Natural killer cell (primary cell): ENCODE measurements around the gene CCDC157. TPM values are rescaled to one million over a fixed set of nuclear protein-coding genes. Genes with fewer than 3 reads are reported as not detected.

ENCODE experiments used
- ATAC-seq, 3 donors: fragments of 150-1000 bp in 2 of 3; fragments of 200-7000 bp in 1 of 3; cut with Tn5 transposase; 1 replicate in 1 of 3; 2 replicates in 2 of 3; pipeline ENCODE4 v1.10.0; 2021; ENCODE audit warnings: mild to moderate bottlenecking in 2 of 3, moderate library complexity in 2 of 3
- DNase-seq, 2 donors: peaks; one replicate each; pipeline versions ENCODE4 v3.0.0 to v3.0.0-alpha.2; 2013 to 2021; ENCODE audit warnings: mixed read lengths in 1 of 2
- H3K27ac ChIP-seq: one replicate; pipeline ENCODE4 v1.5.1; 2013; ENCODE audit warnings: mild to moderate bottlenecking, low read length
- H3K27me3 ChIP-seq: one replicate; pipeline ENCODE4 v1.6.1; 2013; ENCODE audit warnings: low read length; ENCODE audit not compliant: control insufficient read depth, insufficient read depth
- H3K36me3 ChIP-seq: one replicate; pipeline ENCODE4 v1.6.1; 2013; ENCODE audit warnings: low read length; ENCODE audit not compliant: control insufficient read depth, insufficient read depth
- H3K4me1 ChIP-seq: one replicate; pipeline ENCODE4 v1.6.1; 2013; ENCODE audit warnings: low read length; ENCODE audit not compliant: control insufficient read depth, insufficient read depth
- H3K4me3 ChIP-seq: one replicate; pipeline ENCODE4 v1.5.1; 2013; ENCODE audit warnings: low read length
- H3K9me3 ChIP-seq: one replicate; pipeline ENCODE4 v1.6.1; 2013; ENCODE audit warnings: low read length; ENCODE audit not compliant: control insufficient read depth, insufficient read depth
- H3K27ac Mint-ChIP-seq, 2 donors: one replicate each; pipeline ENCODE4 v1.8.0; 2022; ENCODE audit warnings: mild to moderate bottlenecking in 2 of 2, mixed read lengths in 2 of 2, moderate library complexity in 1 of 2
- H3K27me3 Mint-ChIP-seq, 2 donors: one replicate each; pipeline ENCODE4 v1.8.0; 2022; ENCODE audit warnings: low read depth in 2 of 2, mixed read lengths in 2 of 2
- H3K36me3 Mint-ChIP-seq: one replicate; pipeline ENCODE4 v1.8.0; 2022; ENCODE audit warnings: mixed read lengths
- H3K4me1 Mint-ChIP-seq, 2 donors: one replicate each; pipeline ENCODE4 v1.8.0; 2022; ENCODE audit warnings: mixed read lengths in 2 of 2
- H3K4me3 Mint-ChIP-seq: one replicate; pipeline ENCODE4 v1.8.0; 2022; ENCODE audit warnings: mild to moderate bottlenecking, moderate library complexity, mixed read lengths
- H3K9me3 Mint-ChIP-seq, 2 donors: one replicate each; pipeline ENCODE4 v1.8.0; 2022; ENCODE audit warnings: mixed read lengths in 2 of 2
- WGBS: methylation state at CpG from one replicate; pipeline ENCODE4 v1.1.7; 2013; ENCODE audit warnings: missing lambda C conversion rate; ENCODE audit not compliant: insufficient coverage; 5-methylcytosine and 5-hydroxymethylcytosine counted together
- intact Hi-C: fragments of 100-400 bp; cut with micrococcal nuclease; formaldehyde crosslinking; loops from one replicate; pipeline ENCODE4 v1.14.2; 2022
- total RNA-seq, 4 donors: library from RNA; stranded (reverse); fragments of 120-200 nt in 1 of 4; gene quantifications; one replicate each; pipeline versions ENCODE4 v1.2.3 to v1.2.4, GENCODE V29; 2013 to 2022
- TF ChIP-seq, protein P1 (sequence below): fragments of 200-600 bp; IDR thresholded peaks from one replicate; pipeline ENCODE4 v1.8.0; 2022; ENCODE audit warnings: antibody characterized with exemption

The CCDC157 gene
- total RNA-seq, 3 donors from 2014 or later (not counting 1 experiment from before 2014, with no cell fraction given), result 7.7 to 9.7 (median 8.4) TPM

- peak overlapping the region; percentile 93 to 94 for H3K27ac Mint-ChIP-seq
- peak overlapping the region; percentile 95 for H3K4me3 Mint-ChIP-seq
- Histone ChIP-seq H3K9me3 (no peaks in the 10 kb centered on the region), H3K27me3 (no peaks in the 10 kb centered on the region), H3K4me1 (peaks cover 46% of the 10 kb centered on the region), H3K36me3 (peaks cover 3% of the 10 kb centered on the region), H3K4me3 (peak overlapping the region; percentile 79), H3K27ac (peak overlapping the region; percentile 90)
- intact Hi-C loops, result loop anchor here (1.0 to 2.0 kb wide), 2 partner anchors 18 to 68 kb away; partner anchors contain the start of genes CCDC157 and SF3A1
- no peaks in the 10 kb centered on the region for H3K36me3 Mint-ChIP-seq
- ATAC-seq (no peak), DNase-seq (peak in 1 of 2 donors; percentile 64)
- H3K27me3 Mint-ChIP-seq, result no peaks in the 10 kb centered on the region
- 55% methylated on average over 18 of the region's 20 CpGs for WGBS
- peaks cover 41 to 55% of the 10 kb centered on the region in 2 donors for H3K4me1 Mint-ChIP-seq
- H3K9me3 Mint-ChIP-seq, result no peaks in the 10 kb centered on the region
- TF ChIP-seq, protein P1, sequence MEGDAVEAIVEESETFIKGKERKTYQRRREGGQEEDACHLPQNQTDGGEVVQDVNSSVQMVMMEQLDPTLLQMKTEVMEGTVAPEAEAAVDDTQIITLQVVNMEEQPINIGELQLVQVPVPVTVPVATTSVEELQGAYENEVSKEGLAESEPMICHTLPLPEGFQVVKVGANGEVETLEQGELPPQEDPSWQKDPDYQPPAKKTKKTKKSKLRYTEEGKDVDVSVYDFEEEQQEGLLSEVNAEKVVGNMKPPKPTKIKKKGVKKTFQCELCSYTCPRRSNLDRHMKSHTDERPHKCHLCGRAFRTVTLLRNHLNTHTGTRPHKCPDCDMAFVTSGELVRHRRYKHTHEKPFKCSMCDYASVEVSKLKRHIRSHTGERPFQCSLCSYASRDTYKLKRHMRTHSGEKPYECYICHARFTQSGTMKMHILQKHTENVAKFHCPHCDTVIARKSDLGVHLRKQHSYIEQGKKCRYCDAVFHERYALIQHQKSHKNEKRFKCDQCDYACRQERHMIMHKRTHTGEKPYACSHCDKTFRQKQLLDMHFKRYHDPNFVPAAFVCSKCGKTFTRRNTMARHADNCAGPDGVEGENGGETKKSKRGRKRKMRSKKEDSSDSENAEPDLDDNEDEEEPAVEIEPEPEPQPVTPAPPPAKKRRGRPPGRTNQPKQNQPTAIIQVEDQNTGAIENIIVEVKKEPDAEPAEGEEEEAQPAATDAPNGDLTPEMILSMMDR, result no peak
These were observed 67.9 kb downstream of the CCDC157 start for GRCh38 chr22:30424534-30425326.

GRCh38 chr22:30425327-30425615, 68.5 kb downstream of the CCDC157 start:
- WGBS, result 26% methylated on average over 9 of the region's 9 CpGs
- ATAC-seq (no peak), DNase-seq (no peak)
- no peaks in the 10 kb centered on the region for H3K36me3 Mint-ChIP-seq
- H3K4me3 Mint-ChIP-seq, result peak overlapping the region; percentile 90
- Histone ChIP-seq H3K4me1 (peaks cover 46% of the 10 kb centered on the region), H3K27me3 (no peaks in the 10 kb centered on the region), H3K9me3 (no peaks in the 10 kb centered on the region), H3K36me3 (peaks cover 3% of the 10 kb centered on the region), H3K4me3 (peak overlapping the region; percentile 63), H3K27ac (peak overlapping the region; percentile 73)
- peak overlapping the region; percentile 93 to 94 for H3K27ac Mint-ChIP-seq
- H3K9me3 Mint-ChIP-seq, result no peaks in the 10 kb centered on the region
- TF ChIP-seq, protein P1, result no peak
- intact Hi-C loops, result loop anchor here (2.0 kb wide), 1 partner anchor 68 kb away; the partner anchor contains the start of genes CCDC157 and SF3A1
- H3K4me1 Mint-ChIP-seq, result peaks cover 41 to 55% of the 10 kb centered on the region in 2 donors
- no peaks in the 10 kb centered on the region for H3K27me3 Mint-ChIP-seq

- Histone ChIP-seq H3K27me3 (no peaks in the 10 kb centered on the region), H3K4me3 (peak within 1 kb of the TSS; percentile 63), H3K36me3 (peaks cover 3% of the 10 kb centered on the region), H3K9me3 (no peaks in the 10 kb centered on the region), H3K27ac (peak within 1 kb of the TSS; percentile 90), H3K4me1 (peaks cover 46% of the 10 kb centered on the region)
- Mint-ChIP-seq H3K9me3 (no peaks in the 10 kb centered on the region), H3K4me3 (peak within 1 kb of the TSS; percentile 95), H3K4me1 (peaks cover 41 to 55% of the 10 kb centered on the region in 2 donors), H3K36me3 (no peaks in the 10 kb centered on the region), H3K27me3 (no peaks in the 10 kb centered on the region), H3K27ac (peak within 1 kb of the TSS; percentile 93 to 94)
- TF ChIP-seq, protein P1, result no peak
- ATAC-seq (peak; percentile 10 to 20 (median 17)), DNase-seq (peak; percentile 42 to 79)
- WGBS, result 4% methylated on average over 61 of the region's 61 CpGs
- intact Hi-C loops, result loop anchor here (1.0 to 2.0 kb wide), 2 partner anchors 35 to 69 kb away; partner anchors contain the start of genes CCDC157 and SF3A1
These were observed 69.0 kb downstream of the CCDC157 start, which contains the start of gene MTFP1 for GRCh38 chr22:30425616-30426387. TSS of gene MTFP1 (plus strand) at chr22:30425768. CDS start at chr22:30425880, 112 bp downstream.

Other genes with a start within 250 kb of the CCDC157 start
- gene LIF, start 110.2 kb upstream of the CCDC157 start, total RNA-seq, result 1 to 10 TPM; 2.0 to 2.7 (median 2.6) TPM
- gene OSM, start 90.2 kb upstream of the CCDC157 start, total RNA-seq, result 100 to 1,000 TPM in 1 of 3 donors, 10 to 100 TPM in 2; 17.4 to 142 (median 18.1) TPM
- gene CASTOR1, start 67.5 kb upstream of the CCDC157 start, total RNA-seq, result 10 to 100 TPM in 1 of 3 donors, 1 to 10 TPM in 2; 7.0 to 11.9 (median 8.8) TPM
- gene TBC1D10A, start 30.1 kb upstream of the CCDC157 start, total RNA-seq, result 10 to 100 TPM; 38.9 to 48.0 (median 47.9) TPM
- gene SF3A1, start 113 bp upstream of the CCDC157 start, total RNA-seq, result 100 to 1,000 TPM; 309 to 340 (median 319) TPM
- gene RNF215, start 30.4 kb downstream of the CCDC157 start, total RNA-seq, result 1 to 10 TPM; 7.5 to 9.8 (median 9.5) TPM
- gene SEC14L2, start 40.0 kb downstream of the CCDC157 start, total RNA-seq, result 1 to 10 TPM in 2 of 3 donors, under 1 TPM in 1; 0.71 to 6.6 (median 2.7) TPM
- gene MTFP1, start 68.8 kb downstream of the CCDC157 start, total RNA-seq, result 10 to 100 TPM; 15.7 to 17.5 (median 17.2) TPM
- gene SEC14L3, start 115.0 kb downstream of the CCDC157 start, total RNA-seq, result not detected
- gene SEC14L4, start 148.7 kb downstream of the CCDC157 start, total RNA-seq, result not detected
- gene SEC14L6, start 189.7 kb downstream of the CCDC157 start, total RNA-seq, result under 1 TPM in 2 of 3 donors, not detected in 1; 0.18 to 0.23 TPM
- gene GAL3ST1, start 217.7 kb downstream of the CCDC157 start, total RNA-seq, result not detected
- gene PES1, start 234.9 kb downstream of the CCDC157 start, total RNA-seq, result 10 to 100 TPM; 30.9 to 39.7 (median 34.9) TPM